Testis (tissue), 2 donors: ENCODE measurements around the gene KDM4F.

Experiments used
- POLR2A ChIP-seq: fragments of 450-650 bp; IDR thresholded peaks from one replicate; pipeline ENCODE4 v1.6.1; 2017; ENCODE audit warnings: antibody characterized with exemption, mild to moderate bottlenecking, moderate library complexity
- TF ChIP-seq, protein P1 (sequence below), 3 experiments: fragments of 450-650 bp in 2 of 3; fragments of 200-600 bp in 1 of 3; sonication (generic) in 1 of 3; IDR thresholded peaks; one replicate each; pipeline ENCODE4 v1.5.1; 2016 to 2019; ENCODE audit warnings: antibody characterized with exemption in 3 of 3, mild to moderate bottlenecking in 2 of 3, moderate library complexity in 1 of 3

DNA sequence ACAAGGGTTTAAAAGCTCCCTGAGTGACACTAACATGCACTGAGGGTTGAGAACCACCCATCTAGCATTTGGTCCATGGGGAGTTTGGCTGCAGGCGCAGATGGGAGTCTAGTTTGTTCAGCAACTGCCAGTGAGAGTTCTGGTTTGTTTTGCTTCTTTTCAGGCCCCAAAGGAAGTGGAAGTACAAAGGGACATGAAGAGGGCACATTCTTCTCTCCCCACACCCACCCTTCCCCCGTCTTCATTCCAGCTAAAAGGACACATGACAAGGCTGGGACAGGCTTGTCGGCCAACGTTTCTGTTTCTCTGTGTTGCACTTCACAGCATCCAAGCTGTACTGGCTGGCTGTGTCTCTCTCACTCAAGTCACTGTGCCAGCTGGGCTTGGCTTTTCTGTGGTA, 32.2 kb downstream of the KDM4F start:
- no peak for TF ChIP-seq POLR2A
- TF ChIP-seq, protein P1, sequence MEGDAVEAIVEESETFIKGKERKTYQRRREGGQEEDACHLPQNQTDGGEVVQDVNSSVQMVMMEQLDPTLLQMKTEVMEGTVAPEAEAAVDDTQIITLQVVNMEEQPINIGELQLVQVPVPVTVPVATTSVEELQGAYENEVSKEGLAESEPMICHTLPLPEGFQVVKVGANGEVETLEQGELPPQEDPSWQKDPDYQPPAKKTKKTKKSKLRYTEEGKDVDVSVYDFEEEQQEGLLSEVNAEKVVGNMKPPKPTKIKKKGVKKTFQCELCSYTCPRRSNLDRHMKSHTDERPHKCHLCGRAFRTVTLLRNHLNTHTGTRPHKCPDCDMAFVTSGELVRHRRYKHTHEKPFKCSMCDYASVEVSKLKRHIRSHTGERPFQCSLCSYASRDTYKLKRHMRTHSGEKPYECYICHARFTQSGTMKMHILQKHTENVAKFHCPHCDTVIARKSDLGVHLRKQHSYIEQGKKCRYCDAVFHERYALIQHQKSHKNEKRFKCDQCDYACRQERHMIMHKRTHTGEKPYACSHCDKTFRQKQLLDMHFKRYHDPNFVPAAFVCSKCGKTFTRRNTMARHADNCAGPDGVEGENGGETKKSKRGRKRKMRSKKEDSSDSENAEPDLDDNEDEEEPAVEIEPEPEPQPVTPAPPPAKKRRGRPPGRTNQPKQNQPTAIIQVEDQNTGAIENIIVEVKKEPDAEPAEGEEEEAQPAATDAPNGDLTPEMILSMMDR (IDR thresholded peaks at IDR 0.05): no peak
